ENCODE results near the gene SNRPB2. TPM values are rescaled to one million over a fixed set of nuclear protein-coding genes. Genes with fewer than 3 reads are reported as not detected.

SNRPB2 gene
- 66.0 and 67.2 TPM in 2 replicates for total RNA-seq
- long read RNA-seq, transcript SNRPB2-201 (7 exons, 2,452 nt): major isoform, 12 of 30 reads
- long read RNA-seq, transcript SNRPB2-202 (7 exons, 1,588 nt): minor isoform, 5 of 30 reads
- long read RNA-seq, partial matches to known transcripts: 10 of 30 reads
- long read RNA-seq, other reads (novel, unspliced or antisense): 3 of 30 reads

- TF ChIP-seq, protein P1, sequence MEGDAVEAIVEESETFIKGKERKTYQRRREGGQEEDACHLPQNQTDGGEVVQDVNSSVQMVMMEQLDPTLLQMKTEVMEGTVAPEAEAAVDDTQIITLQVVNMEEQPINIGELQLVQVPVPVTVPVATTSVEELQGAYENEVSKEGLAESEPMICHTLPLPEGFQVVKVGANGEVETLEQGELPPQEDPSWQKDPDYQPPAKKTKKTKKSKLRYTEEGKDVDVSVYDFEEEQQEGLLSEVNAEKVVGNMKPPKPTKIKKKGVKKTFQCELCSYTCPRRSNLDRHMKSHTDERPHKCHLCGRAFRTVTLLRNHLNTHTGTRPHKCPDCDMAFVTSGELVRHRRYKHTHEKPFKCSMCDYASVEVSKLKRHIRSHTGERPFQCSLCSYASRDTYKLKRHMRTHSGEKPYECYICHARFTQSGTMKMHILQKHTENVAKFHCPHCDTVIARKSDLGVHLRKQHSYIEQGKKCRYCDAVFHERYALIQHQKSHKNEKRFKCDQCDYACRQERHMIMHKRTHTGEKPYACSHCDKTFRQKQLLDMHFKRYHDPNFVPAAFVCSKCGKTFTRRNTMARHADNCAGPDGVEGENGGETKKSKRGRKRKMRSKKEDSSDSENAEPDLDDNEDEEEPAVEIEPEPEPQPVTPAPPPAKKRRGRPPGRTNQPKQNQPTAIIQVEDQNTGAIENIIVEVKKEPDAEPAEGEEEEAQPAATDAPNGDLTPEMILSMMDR (IDR thresholded peaks at IDR 0.05; ENCODE audit: unreplicated experiment): peak; percentile 22
- H3K36me3 Mint-ChIP-seq (ENCODE audit: insufficient read depth): peaks cover 7% of the 10 kb centered on the region
- H3K27me3 Mint-ChIP-seq: peaks cover 34% of the 10 kb centered on the region
- DNase-seq (ENCODE audit: low spot score, unreplicated experiment): peak; percentile 75
- peaks cover 4% of the 10 kb centered on the region for H3K9me3 Mint-ChIP-seq (ENCODE audit: low read depth)
- H3K4me1 Mint-ChIP-seq (ENCODE audit: low read depth): peaks cover 13% of the 10 kb centered on the region
- H3K4me3 Mint-ChIP-seq (ENCODE audit: low read depth): peak within 1 kb of the TSS; percentile 100
- peak within 1 kb of the TSS; percentile 100 for H3K27ac Mint-ChIP-seq
These were observed at the start of gene SNRPB2 for GRCh38 chr20:16729565-16730460. Gene SNRPB2 (plus strand): TSS chr20:16730026. CDS start chr20:16731703, 1,677 bp downstream.

GRCh38 chr20:16684416-16684815, 45.4 kb upstream of the SNRPB2 start:
- no peaks in the 10 kb centered on the region for H3K27me3 Mint-ChIP-seq
- peaks cover 3% of the 10 kb centered on the region for H3K4me1 Mint-ChIP-seq (ENCODE audit: low read depth)
- TF ChIP-seq, protein P1 (IDR thresholded peaks at IDR 0.05; ENCODE audit: unreplicated experiment): no peak
- H3K27ac Mint-ChIP-seq: no peak overlapping the region
- H3K36me3 Mint-ChIP-seq (ENCODE audit: insufficient read depth): no peaks in the 10 kb centered on the region
- no peak overlapping the region for H3K4me3 Mint-ChIP-seq (ENCODE audit: low read depth)
- no peaks in the 10 kb centered on the region for H3K9me3 Mint-ChIP-seq (ENCODE audit: low read depth)
- DNase-seq (ENCODE audit: low spot score, unreplicated experiment): no peak

GRCh38 chr20:16689906-16690305, 39.9 kb upstream of the SNRPB2 start:
- H3K4me1 Mint-ChIP-seq (ENCODE audit: low read depth): peaks cover 6% of the 10 kb centered on the region

DNA sequence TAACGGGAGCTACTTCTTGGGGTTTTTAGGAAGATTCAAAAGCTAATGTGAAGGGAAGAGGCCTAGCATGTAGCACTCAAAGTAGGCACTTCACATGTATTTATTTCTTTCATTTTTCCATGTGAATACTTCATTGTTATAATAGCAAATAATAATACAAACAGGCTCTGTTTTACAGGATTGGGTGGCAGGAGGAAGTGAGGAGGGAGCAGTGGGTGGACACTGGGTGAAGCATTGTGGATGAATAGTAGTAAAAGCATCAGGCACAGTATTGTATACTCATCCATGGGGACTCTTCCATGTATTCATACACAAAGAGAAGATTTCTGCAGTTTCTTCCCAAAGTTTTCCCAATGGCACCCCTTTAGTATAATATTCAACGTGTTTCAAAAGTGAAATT, 38.4 kb upstream of the SNRPB2 start:
- no peak overlapping the region for H3K4me3 Mint-ChIP-seq (ENCODE audit: low read depth)
- DNase-seq (ENCODE audit: low spot score, unreplicated experiment): no peak
- TF ChIP-seq, protein P1 (IDR thresholded peaks at IDR 0.05; ENCODE audit: unreplicated experiment): no peak
- H3K36me3 Mint-ChIP-seq (ENCODE audit: insufficient read depth): no peaks in the 10 kb centered on the region
- H3K27ac Mint-ChIP-seq: no peak overlapping the region
- H3K27me3 Mint-ChIP-seq: peaks cover 16% of the 10 kb centered on the region
- H3K4me1 Mint-ChIP-seq (ENCODE audit: low read depth): peaks cover 6% of the 10 kb centered on the region
- no peaks in the 10 kb centered on the region for H3K9me3 Mint-ChIP-seq (ENCODE audit: low read depth)

More at GRCh38 chr20:16689906-16690305, 39.9 kb upstream of the SNRPB2 start:
- Mint-ChIP-seq H3K27me3 (peaks cover 9% of the 10 kb centered on the region), H3K36me3 (ENCODE audit: insufficient read depth) (no peaks in the 10 kb centered on the region), H3K4me3 (ENCODE audit: low read depth) (no peak overlapping the region), H3K9me3 (ENCODE audit: low read depth) (no peaks in the 10 kb centered on the region), H3K27ac (no peak overlapping the region)
- TF ChIP-seq, protein P1 (IDR thresholded peaks at IDR 0.05; ENCODE audit: unreplicated experiment): no peak
- no peak for DNase-seq (ENCODE audit: low spot score, unreplicated experiment)

GRCh38 chr20:16692009-16692408, 37.8 kb upstream of the SNRPB2 start:
- Mint-ChIP-seq H3K36me3 (ENCODE audit: insufficient read depth) (no peaks in the 10 kb centered on the region), H3K4me3 (ENCODE audit: low read depth) (no peak overlapping the region), H3K27me3 (peaks cover 16% of the 10 kb centered on the region), H3K27ac (no peak overlapping the region), H3K9me3 (ENCODE audit: low read depth) (no peaks in the 10 kb centered on the region), H3K4me1 (ENCODE audit: low read depth) (peaks cover 6% of the 10 kb centered on the region)
- DNase-seq (ENCODE audit: low spot score, unreplicated experiment): no peak
- TF ChIP-seq, protein P1 (IDR thresholded peaks at IDR 0.05; ENCODE audit: unreplicated experiment): no peak

Measured in progenitor cell of endocrine pancreas (in vitro differentiated cells).